Measurements from ENCODE around the gene ZCWPW1.
"Not testable (repeated sequence)": the region's sequence is repeated elsewhere in the genome, so short reads cannot be mapped to it uniquely, and the experiment has no call there.

Gene ZCWPW1

GRCh38 chr7:100386940-100387339, 41.6 kb downstream of the ZCWPW1 start:
- no peaks in the 10 kb centered on the region for H3K27me3 ChIP-seq (ENCODE audit: low read length)
- H4K20me1 ChIP-seq (ENCODE audit: low read depth, low read length): no peaks in the 10 kb centered on the region
- H3K4me2 ChIP-seq (ENCODE audit: low read depth, low read length, poor library complexity, severe bottlenecking): no peak overlapping the region
- no peaks in the 10 kb centered on the region for H3K79me2 ChIP-seq (ENCODE audit: insufficient read depth, low read length)
- TF ChIP-seq CTCF (IDR thresholded peaks at IDR 0.05; ENCODE audit: insufficient read depth, low read length, poor library complexity, severe bottlenecking): no peak
- no peak for TF ChIP-seq EZH2phosphoT487 (conservative IDR thresholded peaks at IDR 0.05; ENCODE audit: low read length)
- no peaks in the 10 kb centered on the region for H3F3A ChIP-seq (ENCODE audit: insufficient read depth)
- no peaks in the 10 kb centered on the region for H3K9me2 ChIP-seq (replicated peaks; ENCODE audit: insufficient read depth, low read length)
- H3K9me3 ChIP-seq (ENCODE audit: insufficient read depth, low read length): no peaks in the 10 kb centered on the region
- H3K27ac ChIP-seq (ENCODE audit: low read depth, low read length): no peak overlapping the region
- H3K4me3 ChIP-seq (ENCODE audit: insufficient read depth, low read length, poor library complexity, severe bottlenecking): no peak overlapping the region
- no peak overlapping the region for H3K9ac ChIP-seq (ENCODE audit: low read length)
- no peaks in the 10 kb centered on the region for H3K36me3 ChIP-seq (ENCODE audit: low read length)
- no peak overlapping the region for H2AFZ ChIP-seq (ENCODE audit: low read depth, low read length, severe bottlenecking)

GRCh38 chr7:100384628-100385294, 43.7 kb downstream of the ZCWPW1 start:
- Histone ChIP-seq H3K4me3 (ENCODE audit: insufficient read depth, low read length, poor library complexity, severe bottlenecking) (no peak overlapping the region), H3F3A (ENCODE audit: insufficient read depth) (no peaks in the 10 kb centered on the region), H3K9me2 (replicated peaks; ENCODE audit: insufficient read depth, low read length) (no peaks in the 10 kb centered on the region), H3K79me2 (ENCODE audit: insufficient read depth, low read length) (no peaks in the 10 kb centered on the region), H3K36me3 (ENCODE audit: low read length) (no peaks in the 10 kb centered on the region), H3K27ac (ENCODE audit: low read depth, low read length) (no peak overlapping the region), H3K27me3 (ENCODE audit: low read length) (no peaks in the 10 kb centered on the region), H3K9ac (ENCODE audit: low read length) (no peak overlapping the region), H3K9me3 (ENCODE audit: insufficient read depth, low read length) (no peaks in the 10 kb centered on the region), H4K20me1 (ENCODE audit: low read depth, low read length) (no peaks in the 10 kb centered on the region), H3K4me2 (ENCODE audit: low read depth, low read length, poor library complexity, severe bottlenecking) (no peak overlapping the region), H2AFZ (ENCODE audit: low read depth, low read length, severe bottlenecking) (no peak overlapping the region)
- TF ChIP-seq CTCF (IDR thresholded peaks at IDR 0.05; ENCODE audit: insufficient read depth, low read length, poor library complexity, severe bottlenecking): no peak
- TF ChIP-seq EZH2phosphoT487 (conservative IDR thresholded peaks at IDR 0.05; ENCODE audit: low read length): no peak

GRCh38 chr7:100382234-100382853, 46.2 kb downstream of the ZCWPW1 start:
- not testable (repeated sequence) for H3K79me2 ChIP-seq (ENCODE audit: insufficient read depth, low read length); H3K4me2 ChIP-seq (ENCODE audit: low read depth, low read length, poor library complexity, severe bottlenecking); H3K27ac ChIP-seq (ENCODE audit: low read depth, low read length); H2AFZ ChIP-seq (ENCODE audit: low read depth, low read length, severe bottlenecking); H3K9me3 ChIP-seq (ENCODE audit: insufficient read depth, low read length); H3K27me3 ChIP-seq (ENCODE audit: low read length); H3F3A ChIP-seq (ENCODE audit: insufficient read depth); H3K36me3 ChIP-seq (ENCODE audit: low read length); H3K9me2 ChIP-seq (replicated peaks; ENCODE audit: insufficient read depth, low read length); H4K20me1 ChIP-seq (ENCODE audit: low read depth, low read length); H3K9ac ChIP-seq (ENCODE audit: low read length); H3K4me3 ChIP-seq (ENCODE audit: insufficient read depth, low read length, poor library complexity, severe bottlenecking)

- H3K4me2 ChIP-seq (ENCODE audit: low read depth, low read length, poor library complexity, severe bottlenecking); H3K36me3 ChIP-seq (ENCODE audit: low read length); H4K20me1 ChIP-seq (ENCODE audit: low read depth, low read length); H3K4me3 ChIP-seq (ENCODE audit: insufficient read depth, low read length, poor library complexity, severe bottlenecking); H3K9ac ChIP-seq (ENCODE audit: low read length); H3K79me2 ChIP-seq (ENCODE audit: insufficient read depth, low read length); H3K27ac ChIP-seq (ENCODE audit: low read depth, low read length); H3K9me2 ChIP-seq (replicated peaks; ENCODE audit: insufficient read depth, low read length); H3K9me3 ChIP-seq (ENCODE audit: insufficient read depth, low read length); H2AFZ ChIP-seq (ENCODE audit: low read depth, low read length, severe bottlenecking); H3K27me3 ChIP-seq (ENCODE audit: low read length); H3F3A ChIP-seq (ENCODE audit: insufficient read depth): not testable (repeated sequence)
Measured at GRCh38 chr7:100381531-100382233, 46.8 kb downstream of the ZCWPW1 start.
